ENCODE data around the gene PCBP4. TPM values are rescaled to one million over a fixed set of nuclear protein-coding genes. Genes with fewer than 3 reads are reported as not detected.

PCBP4 gene
- total RNA-seq, 1 donor from 2014 or later = 60.6 TPM

GRCh38 chr3:51927061-51927977 is 39.9 kb downstream of the PCBP4 start:
- Mint-ChIP-seq H3K36me3 (ENCODE audit: low read depth, unreplicated experiment) (peaks cover 10% of the 10 kb centered on the region), H3K27me3 (ENCODE audit: unreplicated experiment) (peaks cover 4% of the 10 kb centered on the region), H3K4me3 (ENCODE audit: unreplicated experiment) (no peak overlapping the region), H3K27ac (ENCODE audit: unreplicated experiment) (no peak overlapping the region), H3K4me1 (ENCODE audit: unreplicated experiment) (no peaks in the 10 kb centered on the region), H3K9me3 (ENCODE audit: unreplicated experiment) (no peaks in the 10 kb centered on the region)
- no peak for TF ChIP-seq CTCF (IDR thresholded peaks at IDR 0.05; ENCODE audit: unreplicated experiment)
- no peak for DNase-seq (ENCODE audit: low spot score)

DNA sequence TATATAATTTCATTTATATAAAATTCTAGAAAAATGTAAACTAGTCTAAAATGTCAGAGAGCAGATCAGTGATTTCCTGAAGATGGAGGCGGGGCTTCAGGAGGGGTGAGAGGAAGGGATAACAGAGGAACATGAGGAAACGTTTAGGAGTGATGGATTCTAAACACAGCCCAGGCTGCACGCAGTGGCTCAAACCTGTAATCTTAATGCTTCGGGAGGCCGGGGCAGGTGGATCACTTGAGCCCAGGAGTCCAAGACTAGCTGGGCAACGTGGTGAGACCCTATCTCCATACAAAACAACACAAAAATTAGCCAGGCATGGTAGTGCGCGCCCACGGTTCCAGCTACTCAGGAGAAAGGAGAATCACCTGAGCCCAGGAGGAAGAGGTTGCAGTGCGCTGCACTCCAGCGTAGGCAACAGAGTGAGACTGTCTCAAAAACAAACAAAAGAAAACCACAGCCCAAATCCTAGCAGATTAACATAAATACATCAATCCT is 46.1 kb downstream of the PCBP4 start:
- Mint-ChIP-seq H3K4me3 (ENCODE audit: unreplicated experiment) (no peak overlapping the region), H3K36me3 (ENCODE audit: low read depth, unreplicated experiment) (no peaks in the 10 kb centered on the region), H3K27me3 (ENCODE audit: unreplicated experiment) (peaks cover 2% of the 10 kb centered on the region), H3K9me3 (ENCODE audit: unreplicated experiment) (no peaks in the 10 kb centered on the region), H3K27ac (ENCODE audit: unreplicated experiment) (no peak overlapping the region), H3K4me1 (ENCODE audit: unreplicated experiment) (no peaks in the 10 kb centered on the region)
- no peak for DNase-seq (ENCODE audit: low spot score)
- TF ChIP-seq CTCF (IDR thresholded peaks at IDR 0.05; ENCODE audit: unreplicated experiment) = no peak

GRCh38 chr3:51916418-51916817 is 50.8 kb downstream of the PCBP4 start:
- H3K4me3 Mint-ChIP-seq (ENCODE audit: unreplicated experiment) = no peak overlapping the region
- H3K27me3 Mint-ChIP-seq (ENCODE audit: unreplicated experiment) = peaks cover 2% of the 10 kb centered on the region
- H3K9me3 Mint-ChIP-seq (ENCODE audit: unreplicated experiment) = no peaks in the 10 kb centered on the region
- no peak for DNase-seq (ENCODE audit: low spot score)
- no peaks in the 10 kb centered on the region for H3K4me1 Mint-ChIP-seq (ENCODE audit: unreplicated experiment)
- H3K27ac Mint-ChIP-seq (ENCODE audit: unreplicated experiment) = no peak overlapping the region
- H3K36me3 Mint-ChIP-seq (ENCODE audit: low read depth, unreplicated experiment) = no peaks in the 10 kb centered on the region
- no peak for TF ChIP-seq CTCF (IDR thresholded peaks at IDR 0.05; ENCODE audit: unreplicated experiment)

- Mint-ChIP-seq H3K27me3 (ENCODE audit: unreplicated experiment) (peaks cover 5% of the 10 kb centered on the region), H3K27ac (ENCODE audit: unreplicated experiment) (no peak overlapping the region), H3K4me1 (ENCODE audit: unreplicated experiment) (no peaks in the 10 kb centered on the region), H3K4me3 (ENCODE audit: unreplicated experiment) (no peak overlapping the region), H3K36me3 (ENCODE audit: low read depth, unreplicated experiment) (peaks cover 10% of the 10 kb centered on the region), H3K9me3 (ENCODE audit: unreplicated experiment) (no peaks in the 10 kb centered on the region)
- no peak for TF ChIP-seq CTCF (IDR thresholded peaks at IDR 0.05; ENCODE audit: unreplicated experiment)
- no peak for DNase-seq (ENCODE audit: low spot score)
Measured at GRCh38 chr3:51908026-51908425, 59.2 kb downstream of the PCBP4 start.

Other genes with a start within 250 kb of the PCBP4 start
- not detected for gene IQCF6, start 188.2 kb downstream of the PCBP4 start, total RNA-seq (ENCODE audit: unreplicated experiment)
- gene IQCF2, start 105.8 kb downstream of the PCBP4 start, total RNA-seq (ENCODE audit: unreplicated experiment) = not detected
- gene IQCF5, start 91.9 kb downstream of the PCBP4 start, total RNA-seq (ENCODE audit: unreplicated experiment) = not detected
- gene IQCF1, start 64.1 kb downstream of the PCBP4 start, total RNA-seq (ENCODE audit: unreplicated experiment) = not detected
- 20.6 TPM for gene RRP9, start 25.6 kb downstream of the PCBP4 start, total RNA-seq (ENCODE audit: unreplicated experiment)
- gene PARP3, start 25.1 kb downstream of the PCBP4 start, total RNA-seq (ENCODE audit: unreplicated experiment) = 4.6 TPM
- not detected for gene GPR62, start 12.1 kb downstream of the PCBP4 start, total RNA-seq (ENCODE audit: unreplicated experiment)
- 7.1 TPM for gene ABHD14B, start 6.6 kb upstream of the PCBP4 start, total RNA-seq (ENCODE audit: unreplicated experiment)
- 5.4 TPM for gene ABHD14A, start 7.6 kb upstream of the PCBP4 start, total RNA-seq (ENCODE audit: unreplicated experiment)
- 19.8 TPM for gene ACY1, start 16.1 kb upstream of the PCBP4 start, total RNA-seq (ENCODE audit: unreplicated experiment)
- 925 TPM for gene RPL29, start 28.4 kb upstream of the PCBP4 start, total RNA-seq (ENCODE audit: unreplicated experiment)
- gene DUSP7, start 89.1 kb upstream of the PCBP4 start, total RNA-seq (ENCODE audit: unreplicated experiment) = 21.7 TPM
- gene POC1A, start 187.0 kb upstream of the PCBP4 start, total RNA-seq (ENCODE audit: unreplicated experiment) = 7.5 TPM
- gene ALAS1, start 230.7 kb upstream of the PCBP4 start, total RNA-seq (ENCODE audit: unreplicated experiment) = 59.1 TPM

Data from endothelial cell (in vitro differentiated cells).